GM11168 (cell line): ENCODE data around the gene SUMF2.
"Not testable (repeated sequence)": the region's sequence is repeated elsewhere in the genome, so short reads cannot be mapped to it uniquely, and the experiment has no call there.

ENCODE experiments used
- in situ Hi-C: fragments of 300-500 bp; cut with MboI; formaldehyde crosslinking; loops from one replicate; pipeline ENCODE4 v1.12.0; 2022; ENCODE audit warnings: low sequenced_read_pairs; ENCODE audit not compliant: unreplicated experiment

The SUMF2 gene

GRCh38 chr7:56053993-56054392 lies 10.1 kb upstream of the SUMF2 start:
- in situ Hi-C loops = no loop called here

- in situ Hi-C loops = no loop called here
These were observed 1.7 kb upstream of the SUMF2 start for GRCh38 chr7:56062382-56062781.

- in situ Hi-C loops = no loop called here
These were observed 595 bp upstream of the SUMF2 start for GRCh38 chr7:56063500-56063881.

DNA sequence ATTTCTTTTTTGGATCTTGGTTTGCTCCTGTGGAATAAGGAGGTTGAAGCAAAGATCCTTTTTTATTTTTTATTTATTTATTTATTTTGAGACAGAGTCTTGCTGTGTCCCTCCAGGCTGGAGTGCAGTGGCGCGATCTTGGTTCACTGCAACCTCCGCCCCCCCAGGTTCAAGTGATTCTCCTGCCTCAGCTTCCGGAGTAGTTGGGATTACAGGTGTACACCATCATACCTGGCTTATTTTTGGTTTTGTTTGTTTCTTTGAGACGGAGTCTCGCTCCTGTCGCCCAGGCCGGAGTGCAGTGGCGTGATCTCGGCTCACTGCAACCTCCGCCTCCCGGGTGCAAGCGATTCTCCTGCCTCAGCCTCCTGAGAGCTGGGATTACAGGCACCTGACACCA lies 2.3 kb downstream of the SUMF2 start:
- in situ Hi-C loops = not testable (repeated sequence)

GRCh38 chr7:56074371-56074791 lies 10.3 kb downstream of the SUMF2 start:
- in situ Hi-C loops = no loop called here

- in situ Hi-C loops = loop anchor here (25.0 kb wide), 1 partner anchor 440 kb away; no protein-coding TSS in a partner anchor
These were observed 13.6 kb downstream of the SUMF2 start for GRCh38 chr7:56077681-56078080.

GRCh38 chr7:56078196-56078595 lies 14.1 kb downstream of the SUMF2 start:
- in situ Hi-C loops = loop anchor here (25.0 kb wide), 1 partner anchor 441 kb away; no protein-coding TSS in a partner anchor

- in situ Hi-C loops = loop anchor here (25.0 kb wide), 1 partner anchor 442 kb away; no protein-coding TSS in a partner anchor
These were observed 15.5 kb downstream of the SUMF2 start for GRCh38 chr7:56079450-56080185.

GRCh38 chr7:56080726-56081435 lies 16.8 kb downstream of the SUMF2 start:
- in situ Hi-C loops = loop anchor here (25.0 kb wide), 1 partner anchor 444 kb away; no protein-coding TSS in a partner anchor

DNA sequence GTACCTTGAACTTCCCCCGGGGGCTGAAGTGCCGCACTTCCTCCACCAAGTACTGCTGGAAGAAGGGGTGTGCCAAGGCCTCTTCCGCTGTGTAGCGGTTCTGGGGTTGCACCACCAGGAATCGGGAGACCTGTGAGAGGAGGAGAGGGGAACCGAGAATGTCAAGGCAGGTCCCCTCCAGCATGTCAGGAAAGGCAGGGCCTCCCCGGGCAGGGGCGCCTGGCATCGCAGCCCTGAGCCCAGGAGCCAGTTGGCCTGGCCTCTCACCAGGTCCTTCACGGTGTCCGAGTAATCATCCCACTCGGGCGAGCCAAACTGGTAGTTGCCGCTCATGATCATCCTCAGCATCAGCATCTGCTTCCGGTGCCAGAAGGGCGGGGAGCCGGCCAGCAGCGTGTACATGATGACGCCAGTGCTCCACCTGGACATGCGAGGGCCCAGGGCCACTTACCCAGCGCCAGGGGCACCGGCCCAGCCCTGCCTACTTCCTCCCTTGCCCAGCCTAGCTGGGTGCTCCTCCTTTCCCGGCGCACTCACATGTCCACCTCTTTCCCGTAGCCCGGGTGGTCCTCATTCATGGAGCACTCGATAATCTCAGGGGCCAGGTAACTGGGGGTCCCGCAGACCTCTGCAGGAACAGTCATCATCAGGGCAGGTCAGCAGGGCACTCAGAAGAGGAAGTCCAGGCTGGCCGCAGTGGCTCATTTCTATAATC lies 17.7 kb downstream of the SUMF2 start:
- in situ Hi-C loops = loop anchor here (25.0 kb wide), 1 partner anchor 444 kb away; no protein-coding TSS in a partner anchor

DNA sequence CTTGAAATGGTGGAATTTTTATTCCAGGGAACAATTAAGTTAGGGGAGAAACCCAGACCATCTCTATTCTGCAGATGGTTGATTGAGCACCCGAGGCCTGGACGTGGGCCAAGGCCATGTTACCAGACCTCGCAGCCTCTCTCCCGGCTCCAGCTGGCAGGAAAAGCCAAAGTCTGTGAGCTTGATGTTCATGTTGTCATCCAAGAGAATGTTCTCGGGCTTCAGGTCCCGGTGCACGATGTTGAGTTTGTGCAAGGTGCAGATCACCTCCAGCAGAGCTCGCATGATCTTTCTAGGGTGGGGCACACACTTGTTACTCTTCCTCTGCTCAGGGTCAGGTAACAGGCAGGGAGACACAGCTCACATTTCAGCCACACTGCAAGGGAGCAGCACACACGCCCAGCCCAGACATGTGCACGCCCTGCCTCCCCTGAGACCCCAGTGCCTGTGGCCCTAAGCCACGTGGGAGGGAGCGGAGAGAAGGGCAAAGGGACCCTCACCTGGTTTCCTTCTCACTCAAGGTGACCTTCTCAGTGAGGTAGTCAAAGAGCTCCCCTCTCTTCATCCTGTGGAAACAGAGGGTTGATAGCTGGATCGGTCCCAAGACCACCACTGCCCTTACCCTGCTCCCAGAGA lies 19.2 kb downstream of the SUMF2 start:
- in situ Hi-C loops = loop anchor here (25.0 kb wide), 1 partner anchor 446 kb away; no protein-coding TSS in a partner anchor

- in situ Hi-C loops = loop anchor here (25.0 kb wide), 1 partner anchor 449 kb away; no protein-coding TSS in a partner anchor
These were observed 22.7 kb downstream of the SUMF2 start for GRCh38 chr7:56086761-56087160.

GRCh38 chr7:56087445-56087844 lies 23.4 kb downstream of the SUMF2 start:
- in situ Hi-C loops = loop anchor here (25.0 kb wide), 1 partner anchor 450 kb away; no protein-coding TSS in a partner anchor

DNA sequence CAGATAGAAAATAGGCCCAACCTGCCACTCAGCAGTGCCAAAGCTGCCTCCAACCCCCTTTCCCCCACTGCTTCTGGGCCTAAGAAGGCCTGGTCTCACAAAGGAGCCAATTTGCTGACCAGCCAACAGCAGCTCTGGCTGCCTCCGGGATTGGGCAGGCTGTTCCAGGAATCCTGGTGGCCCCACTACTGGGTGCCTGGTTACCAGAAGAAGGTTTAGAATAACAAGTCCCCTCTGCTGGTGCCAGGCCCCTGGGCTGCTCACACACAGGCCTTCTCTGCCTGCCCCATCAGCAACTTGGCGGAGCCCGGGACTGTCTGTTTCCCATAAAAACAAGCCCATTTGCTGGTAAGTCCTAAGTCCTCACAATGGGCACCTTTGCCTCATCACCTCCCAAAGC lies 27.5 kb downstream of the SUMF2 start:
- in situ Hi-C loops = loop anchor here (25.0 kb wide), 1 partner anchor 454 kb away; no protein-coding TSS in a partner anchor

DNA sequence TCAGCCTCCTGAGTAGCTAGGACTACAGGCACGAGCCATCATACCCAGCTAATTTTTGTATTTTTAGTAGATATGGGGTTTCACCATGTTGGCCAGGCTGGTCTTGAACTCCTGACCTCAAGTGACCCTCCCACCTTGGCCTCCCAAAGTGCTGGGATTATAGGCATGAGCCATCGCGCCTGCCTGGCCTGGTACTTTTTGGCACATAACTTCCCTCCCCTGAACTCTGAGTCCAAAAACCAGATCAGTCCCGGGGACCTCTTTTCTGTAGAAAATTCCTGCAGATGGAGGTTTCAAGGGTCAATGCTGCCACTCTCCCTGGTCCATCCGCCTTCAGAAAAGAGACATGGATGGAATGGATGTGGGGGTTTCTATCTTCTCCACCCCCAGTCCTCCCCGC lies 28.3 kb downstream of the SUMF2 start:
- in situ Hi-C loops = loop anchor here (25.0 kb wide), 1 partner anchor 455 kb away; no protein-coding TSS in a partner anchor

- in situ Hi-C loops = loop anchor here (25.0 kb wide), 1 partner anchor 456 kb away; no protein-coding TSS in a partner anchor
These were observed 28.9 kb downstream of the SUMF2 start, which contains the start of gene PHKG1 for GRCh38 chr7:56092789-56093531. Gene PHKG1 (minus strand): TSS chr7:56092952. CDS start chr7:56088941, 4,011 bp downstream.

- in situ Hi-C loops = loop anchor here (25.0 kb wide), 1 partner anchor 460 kb away; no protein-coding TSS in a partner anchor
These were observed 33.6 kb downstream of the SUMF2 start for GRCh38 chr7:56097700-56098099.

- in situ Hi-C loops = loop anchor here (25.0 kb wide), 1 partner anchor 461 kb away; no protein-coding TSS in a partner anchor
These were observed 34.3 kb downstream of the SUMF2 start for GRCh38 chr7:56098187-56099008.
